GM12878 (cell line): Measurements from ENCODE around the gene CCR3. TPM values are rescaled to one million over a fixed set of nuclear protein-coding genes. Genes with fewer than 3 reads are reported as not detected.

Source experiments
- ATAC-seq: fragments of 200-7000 bp; cut with Tn5 transposase; 3 replicates; pipeline ENCODE4 v1.9.1; 2020; ENCODE audit warnings: mild to moderate bottlenecking, moderate library complexity
- BruUV-seq: library from RNA; stranded (reverse); fragments of 400-500 nt; replicated peaks from 2 replicates; lab custom pipeline; 2021; lab: Mats Ljungman, UMichigan
- CTCF ChIA-PET: fragments of 300-600 bp; sonication (Branson Sonifier 250); formaldehyde crosslinking; extraction: SDS; loops from one replicate; lab custom pipeline; 2021; ENCODE audit warnings: inconsistent platforms; lab: Yijun Ruan, JAX
- POLR2A ChIA-PET: fragments of 350-600 bp; formaldehyde crosslinking; extraction: SDS; loops from one replicate; lab custom pipeline; 2021; ENCODE audit warnings: inconsistent platforms; lab: Charles Lee
- RAD21 ChIA-PET: fragments of 300-600 bp; sonication (Branson Sonifier 250); formaldehyde crosslinking; loops from one replicate; lab custom pipeline; 2023; ENCODE audit warnings: antibody characterized with exemption; ENCODE audit not compliant: unreplicated experiment; lab: Charles Lee
- SMC1A ChIA-PET: fragments of 300-600 bp; sonication (Branson Sonifier 250); formaldehyde crosslinking; loops from one replicate; lab custom pipeline; 2023; ENCODE audit not compliant: unreplicated experiment, uncharacterized antibody; lab: Charles Lee
- DNase-seq: peaks from one replicate; pipeline ENCODE4 v3.0.0-alpha.2; 2011; ENCODE audit warnings: low read depth, low spot score
- FAIRE-seq: peaks from 3 replicates; lab custom pipeline; 2011; peaks lifted over from hg19 to GRCh38; lab: Jason Lieb, UNC
- H2AFZ ChIP-seq: 2 replicates; pipeline ENCODE4 v1.6.0; 2011; ENCODE audit warnings: low read depth, low read length, control low read depth; ENCODE audit not compliant: control insufficient read depth
- H3K27ac ChIP-seq: 2 replicates; pipeline ENCODE4 v1.5.1; 2011; ENCODE audit warnings: control low read depth; ENCODE audit not compliant: control insufficient read depth, insufficient read depth
- H3K27me3 ChIP-seq, 2 experiments: replicated peaks in 1 of 2; 2 replicates each; pipeline versions ENCODE4 v1.6.0 to v1.6.1; 2011; ENCODE audit warnings: low read length in 1 of 2; ENCODE audit not compliant: control insufficient read depth in 2 of 2, insufficient read depth in 2 of 2
- H3K36me3 ChIP-seq, 2 experiments: 2 replicates each; pipeline ENCODE4 v1.5.1; 2011; ENCODE audit warnings: low read length in 1 of 2; ENCODE audit not compliant: control insufficient read depth in 2 of 2, insufficient read depth in 2 of 2
- H3K4me1 ChIP-seq: 2 replicates; pipeline ENCODE4 v1.6.1; 2011; ENCODE audit warnings: mild to moderate bottlenecking, low read length, moderate library complexity, mixed read lengths; ENCODE audit not compliant: control insufficient read depth, insufficient read depth
- H3K4me2 ChIP-seq: 2 replicates; pipeline ENCODE4 v1.6.0; 2011; ENCODE audit warnings: control low read depth; ENCODE audit not compliant: control insufficient read depth, insufficient read depth
- H3K4me3 ChIP-seq: fragments of 200-600 bp; sonication (generic); 2 replicates; pipeline ENCODE4 v1.5.1; 2016
- H3K79me2 ChIP-seq: 2 replicates; pipeline ENCODE4 v1.6.0; 2011; ENCODE audit warnings: low read length; ENCODE audit not compliant: control insufficient read depth, insufficient read depth
- H3K9ac ChIP-seq: 2 replicates; pipeline ENCODE4 v1.8.0; 2011; ENCODE audit warnings: low read length, control low read depth, mixed read lengths; ENCODE audit not compliant: control insufficient read depth, insufficient read depth
- H3K9me3 ChIP-seq: replicated peaks from 3 replicates; pipeline ENCODE4 v1.5.1; 2011; ENCODE audit warnings: mild to moderate bottlenecking, low read length; ENCODE audit not compliant: control insufficient read depth, insufficient read depth
- H4K20me1 ChIP-seq: 2 replicates; pipeline ENCODE4 v1.6.0; 2011; ENCODE audit not compliant: control insufficient read depth, insufficient read depth
- ASH2L ChIP-seq: fragments of 300-600, 200-600 bp; sonication (generic); IDR thresholded peaks from 2 replicates; pipeline ENCODE4 v1.6.1; 2017; ENCODE audit warnings: low read depth, mild to moderate bottlenecking, borderline replicate concordance
- CBX5 ChIP-seq: sonication (generic); IDR thresholded peaks from 2 replicates; pipeline ENCODE4 v1.6.1; 2016; ENCODE audit warnings: low read depth, moderate library complexity, mild to moderate bottlenecking, inconsistent platforms
- CHD4 ChIP-seq: fragments of 200-600 bp; sonication (generic); IDR thresholded peaks from 2 replicates; pipeline ENCODE4 v1.6.1; 2016; ENCODE audit warnings: mild to moderate bottlenecking
- CUX1 ChIP-seq: IDR thresholded peaks from 2 replicates; pipeline ENCODE4 v1.6.1; 2012; ENCODE audit warnings: improper control_type of control experiment, low read depth, low read length; ENCODE audit not compliant: insufficient replicate concordance
- ETV6 ChIP-seq, 2 experiments: fragments of 450-650 bp in 1 of 2; IDR thresholded peaks in 1 of 2; conservative IDR thresholded peaks in 1 of 2; 2 replicates each; pipeline ENCODE4 v1.6.1; 2014; ENCODE audit warnings: antibody characterized with exemption in 1 of 2, borderline replicate concordance in 1 of 2, low read depth in 1 of 2, mild to moderate bottlenecking in 1 of 2, moderate library complexity in 1 of 2
- FOXM1 ChIP-seq: IDR thresholded peaks from 2 replicates; pipeline ENCODE4 v1.6.1; 2012; ENCODE audit warnings: low read depth, mild to moderate bottlenecking, inconsistent platforms, low read length, moderate library complexity
- HSF1 ChIP-seq: fragments of 150-350 bp; IDR thresholded peaks from 2 replicates; pipeline ENCODE4 v1.6.1; 2014; ENCODE audit warnings: mild to moderate bottlenecking, low read depth, low read length
- JUND ChIP-seq: IDR thresholded peaks from 2 replicates; pipeline ENCODE4 v1.6.1; 2012; ENCODE audit warnings: low read depth, mild to moderate bottlenecking, low read length, improper control_type of control experiment, moderate library complexity
- NBN ChIP-seq: fragments of 450-650 bp; IDR thresholded peaks from 2 replicates; pipeline ENCODE4 v1.6.1; 2016
- NR2C2 ChIP-seq: IDR thresholded peaks from 2 replicates; pipeline ENCODE4 v1.6.1; 2011; ENCODE audit warnings: borderline replicate concordance, low read depth; ENCODE audit not compliant: control insufficient read depth, insufficient read length
- STAT3 ChIP-seq: IDR thresholded peaks from 2 replicates; pipeline ENCODE4 v1.6.1; 2011; ENCODE audit warnings: low read depth, low read length, improper control_type of control experiment
- TBL1XR1 ChIP-seq: IDR thresholded peaks from 2 replicates; pipeline ENCODE4 v1.6.1; 2012; ENCODE audit warnings: low read depth, low read length, improper control_type of control experiment
- ZNF24 ChIP-seq: fragments of 450-650 bp; IDR thresholded peaks from 2 replicates; pipeline ENCODE4 v1.6.1; 2017; ENCODE audit warnings: antibody characterized with exemption, mild to moderate bottlenecking
- WGBS: methylation state at CpG from one replicate; pipeline ENCODE4 v1.1.6; 2016; ENCODE audit warnings: low lambda C conversion rate; ENCODE audit not compliant: insufficient replicate concordance, insufficient coverage; ENCODE audit errors: missing lambda C conversion rate; 5-methylcytosine and 5-hydroxymethylcytosine counted together
- in situ Hi-C: fragments of 300-500 bp; cut with MboI; formaldehyde crosslinking; loops from 9 replicates; pipeline ENCODE4 v1.14.3; 2018; ENCODE audit warnings: mixed read lengths
- intact Hi-C: fragments of 100-400 bp; cut with micrococcal nuclease; formaldehyde crosslinking; loops from one replicate; pipeline ENCODE4 v1.14.2; 2022; ENCODE audit not compliant: unreplicated experiment
- polyA plus RNA-seq, 11 experiments: library from polyadenylated mRNA; depleted of rRNA in 4 of 11; unstranded in 6 of 11; stranded (reverse) in 5 of 11; fragments of >200 nt; fragmentation: Nextera tagmentation in 4 of 11; fragmentation: Illumina TruSeq in 1 of 11; extraction: Ambion mirVana in 4 of 11; extraction: Trizol in 1 of 11; gene quantifications; 1 replicate in 1 of 11; 2 replicates in 10 of 11; pipeline versions ENCODE4 v1.2.1 to v1.2.3, GENCODE V29; 2011 to 2016; ENCODE audit warnings: inconsistent platforms in 2 of 11, missing spikeins in 2 of 11, low read depth in 1 of 11
- total RNA-seq, 4 experiments: library from RNA; depleted of rRNA in 3 of 4; stranded (reverse); fragments of >200 nt in 3 of 4; fragmentation: Illumina TruSeq in 1 of 4; extraction: Trizol in 1 of 4; gene quantifications; 2 replicates each; pipeline versions ENCODE4 v1.2.1 to v1.2.3, GENCODE V29; 2013 to 2021
- TF ChIP-seq, protein P1 (sequence below), 3 experiments: IDR thresholded peaks in 2 of 3; conservative IDR thresholded peaks in 1 of 3; 2 replicates each; pipeline ENCODE4 v1.5.1; 2011; ENCODE audit warnings: low read depth in 3 of 3, low read length in 3 of 3, mild to moderate bottlenecking in 3 of 3, control low read depth in 2 of 3, moderate library complexity in 2 of 3, inconsistent platforms in 1 of 3, mixed read lengths in 1 of 3; ENCODE audit not compliant: control insufficient read depth in 2 of 3, insufficient read depth in 1 of 3; ENCODE audit errors: extremely low read depth in 1 of 3

CCR3 gene
- total and polyA plus RNA-seq, 10 of the 15 experiments (the other 5 are each of a cell fraction or from before 2014, with no cell fraction given) = 0.13 to 0.78 (median 0.41) TPM; not detected in 1

- Histone ChIP-seq H3K27ac (no peak overlapping the region), H4K20me1 (no peaks in the 10 kb centered on the region), H3K4me1 (peaks cover 25% of the 10 kb centered on the region), H3K9ac (no peak overlapping the region), H3K4me3 (no peak overlapping the region), H3K79me2 (no peaks in the 10 kb centered on the region), H3K27me3 (no peaks in the 10 kb centered on the region), H3K9me3 (no peaks in the 10 kb centered on the region), H3K4me2 (no peak overlapping the region), H2AFZ (no peak overlapping the region), H3K36me3 (no peaks in the 10 kb centered on the region)
- RAD21 ChIA-PET = interaction anchor here (1.0 kb wide), 1 partner anchor 79 kb away, joined by 3 read pairs; no protein-coding TSS in a partner anchor
- no TSS peak for BruUV-seq
- SMC1A ChIA-PET = no interaction called here
- ATAC-seq = no peak
- POLR2A ChIA-PET = interaction anchor here (1.0 kb wide), 1 partner anchor 13 kb away, joined by 3 read pairs; no protein-coding TSS in a partner anchor
- DNase-seq = no peak
- in situ Hi-C loops = no loop called here
- 40% methylated on average over 1 of the region's 1 CpG for WGBS
- intact Hi-C loops = no loop called here
- CTCF ChIA-PET = interaction anchor here (1.2 to 3.4 kb wide), 2 partner anchors 13 to 79 kb away, joined by 3 to 9 read pairs; no protein-coding TSS in a partner anchor
- FAIRE-seq = no peak
- TF ChIP-seq HSF1 (no peak), STAT3 (no peak), ZNF24 (no peak), ASH2L (no peak), ETV6 (conservative IDR thresholded peaks at IDR 0.05 in 1 of 2, IDR thresholded peaks at IDR 0.05 in 1 of 2; ENCODE audit: borderline replicate concordance in 1 of 2, low read depth in 1 of 2) (no peak), FOXM1 (no peak), NR2C2 (no peak), TBL1XR1 (no peak), CUX1 (no peak), CHD4 (no peak), CBX5 (no peak), NBN (no peak), JUND (no peak)
- TF ChIP-seq, protein P1, sequence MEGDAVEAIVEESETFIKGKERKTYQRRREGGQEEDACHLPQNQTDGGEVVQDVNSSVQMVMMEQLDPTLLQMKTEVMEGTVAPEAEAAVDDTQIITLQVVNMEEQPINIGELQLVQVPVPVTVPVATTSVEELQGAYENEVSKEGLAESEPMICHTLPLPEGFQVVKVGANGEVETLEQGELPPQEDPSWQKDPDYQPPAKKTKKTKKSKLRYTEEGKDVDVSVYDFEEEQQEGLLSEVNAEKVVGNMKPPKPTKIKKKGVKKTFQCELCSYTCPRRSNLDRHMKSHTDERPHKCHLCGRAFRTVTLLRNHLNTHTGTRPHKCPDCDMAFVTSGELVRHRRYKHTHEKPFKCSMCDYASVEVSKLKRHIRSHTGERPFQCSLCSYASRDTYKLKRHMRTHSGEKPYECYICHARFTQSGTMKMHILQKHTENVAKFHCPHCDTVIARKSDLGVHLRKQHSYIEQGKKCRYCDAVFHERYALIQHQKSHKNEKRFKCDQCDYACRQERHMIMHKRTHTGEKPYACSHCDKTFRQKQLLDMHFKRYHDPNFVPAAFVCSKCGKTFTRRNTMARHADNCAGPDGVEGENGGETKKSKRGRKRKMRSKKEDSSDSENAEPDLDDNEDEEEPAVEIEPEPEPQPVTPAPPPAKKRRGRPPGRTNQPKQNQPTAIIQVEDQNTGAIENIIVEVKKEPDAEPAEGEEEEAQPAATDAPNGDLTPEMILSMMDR (IDR thresholded peaks at IDR 0.05 in 2 of 3, conservative IDR thresholded peaks at IDR 0.05 in 1 of 3; ENCODE audit: control insufficient read depth in 2 of 3, extremely low read depth in 1 of 3, insufficient read depth in 1 of 3, low read depth in 3 of 3, low read length in 3 of 3) = no peak
Observed at GRCh38 chr3:46289551-46289950, 47.3 kb downstream of the CCR3 start.
